Fibroblast of mammary gland (primary cell): Measurements from ENCODE around the gene PRKCQ.
"Not testable (repeated sequence)": the region's sequence is repeated elsewhere in the genome, so short reads cannot be mapped to it uniquely, and the experiment has no call there.

ENCODE experiments used
- DNase-seq: peaks from one replicate; pipeline ENCODE4 v3.0.0-alpha.2; 2010; ENCODE audit warnings: low read depth
- H3K4me3 ChIP-seq: 2 replicates; pipeline ENCODE4 v1.5.1; 2011; ENCODE audit warnings: low read depth, mild to moderate bottlenecking, low read length, moderate library complexity; ENCODE audit not compliant: control insufficient read depth
- CTCF ChIP-seq: conservative IDR thresholded peaks from 2 replicates; pipeline ENCODE4 v1.5.1; 2011; ENCODE audit warnings: low read depth, low read length, inconsistent platforms; ENCODE audit not compliant: control insufficient read depth, insufficient read depth

Gene PRKCQ

GRCh38 chr10:6384847-6385246, 195.2 kb downstream of the PRKCQ start:
- DNase-seq: no peak
- TF ChIP-seq CTCF: no peak
- H3K4me3 ChIP-seq: no peak overlapping the region

- DNase-seq: no peak
- H3K4me3 ChIP-seq: no peak overlapping the region
- TF ChIP-seq CTCF: no peak
Measured at GRCh38 chr10:6384031-6384430, 196.0 kb downstream of the PRKCQ start.

- peak; percentile 50 for DNase-seq
- H3K4me3 ChIP-seq: no peak overlapping the region
- TF ChIP-seq CTCF: no peak
Measured at GRCh38 chr10:6383096-6383812, 196.8 kb downstream of the PRKCQ start.

- no peak for TF ChIP-seq CTCF
- no peak overlapping the region for H3K4me3 ChIP-seq
- DNase-seq: peak; percentile 55
Measured at GRCh38 chr10:6382081-6382480, 198.0 kb downstream of the PRKCQ start.

GRCh38 chr10:6380478-6380877, 199.6 kb downstream of the PRKCQ start:
- not testable (repeated sequence) for DNase-seq, H3K4me3 ChIP-seq

- TF ChIP-seq CTCF: no peak
- no peak for DNase-seq
Measured at GRCh38 chr10:6379015-6379776, 200.9 kb downstream of the PRKCQ start.

More at GRCh38 chr10:6379015-6379776, 200.9 kb downstream of the PRKCQ start:
- no peak overlapping the region for H3K4me3 ChIP-seq
